NCI-H1436 treated with DMSO at 0.1 percent for 48 hours (cell line): ENCODE measurements around the gene SLC22A23.

Experiments used
- DNase-seq: peaks from one replicate; lab custom pipeline; 2025; lab: John Stamatoyannopoulos, UW

SLC22A23 gene

DNA sequence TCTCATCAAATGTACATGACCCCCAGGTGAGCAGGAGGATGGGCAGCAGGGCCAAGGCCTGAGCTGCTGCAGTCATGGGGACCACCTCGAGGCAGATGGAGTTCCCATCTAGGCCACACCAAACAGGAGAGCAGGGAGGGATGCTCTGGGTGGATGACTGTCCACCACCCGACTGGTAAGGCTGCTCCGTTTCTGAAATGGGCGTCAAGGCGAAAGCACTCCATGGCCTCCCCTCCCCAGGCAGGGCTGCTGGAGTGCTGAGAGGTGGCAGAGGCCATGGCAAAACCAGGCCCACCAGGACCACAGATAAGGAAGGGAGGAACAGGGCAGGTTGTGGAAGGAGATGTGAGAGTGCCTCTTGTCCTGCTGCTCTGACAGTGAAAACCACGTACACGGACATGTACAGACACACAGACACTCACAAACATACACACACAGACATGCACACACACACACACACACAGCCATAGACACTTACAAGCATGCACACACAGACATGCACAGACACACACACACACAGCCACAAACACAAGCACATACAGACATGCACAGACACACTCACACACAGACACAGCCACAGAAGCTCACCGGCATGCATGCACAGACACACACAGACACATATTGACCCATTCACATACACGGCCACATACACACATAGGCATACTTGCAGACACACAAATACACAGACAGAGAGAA is 104.9 kb downstream of the SLC22A23 start:
- no peak for DNase-seq

DNA sequence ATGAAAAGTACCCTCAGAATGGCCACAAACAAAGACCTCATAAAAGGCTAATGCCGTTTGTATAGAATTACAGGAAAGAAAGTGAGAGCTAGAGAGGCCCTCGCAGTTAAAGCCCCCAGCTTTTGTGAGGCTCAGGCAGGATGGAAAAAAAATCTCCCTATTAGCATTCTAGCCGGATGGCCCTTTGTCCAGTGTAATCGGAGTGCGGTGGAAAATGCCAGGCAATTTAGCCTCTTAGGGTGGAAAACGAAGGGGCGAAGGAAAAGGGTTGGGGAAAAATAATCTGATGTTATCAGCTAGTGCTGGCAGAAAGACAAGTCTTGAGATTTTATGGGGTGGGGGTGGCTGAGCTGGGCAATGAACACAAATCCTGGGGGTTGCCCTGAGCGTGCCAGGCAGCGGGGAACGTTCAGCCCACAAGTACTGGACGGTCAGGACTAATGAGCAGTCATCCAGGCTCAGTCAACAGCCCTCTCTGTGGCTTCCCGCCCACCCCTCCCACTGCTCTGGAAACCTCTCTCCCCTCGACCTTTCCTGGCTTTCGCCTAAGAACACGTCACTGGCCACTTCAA is 105.7 kb downstream of the SLC22A23 start:
- no peak for DNase-seq

DNA sequence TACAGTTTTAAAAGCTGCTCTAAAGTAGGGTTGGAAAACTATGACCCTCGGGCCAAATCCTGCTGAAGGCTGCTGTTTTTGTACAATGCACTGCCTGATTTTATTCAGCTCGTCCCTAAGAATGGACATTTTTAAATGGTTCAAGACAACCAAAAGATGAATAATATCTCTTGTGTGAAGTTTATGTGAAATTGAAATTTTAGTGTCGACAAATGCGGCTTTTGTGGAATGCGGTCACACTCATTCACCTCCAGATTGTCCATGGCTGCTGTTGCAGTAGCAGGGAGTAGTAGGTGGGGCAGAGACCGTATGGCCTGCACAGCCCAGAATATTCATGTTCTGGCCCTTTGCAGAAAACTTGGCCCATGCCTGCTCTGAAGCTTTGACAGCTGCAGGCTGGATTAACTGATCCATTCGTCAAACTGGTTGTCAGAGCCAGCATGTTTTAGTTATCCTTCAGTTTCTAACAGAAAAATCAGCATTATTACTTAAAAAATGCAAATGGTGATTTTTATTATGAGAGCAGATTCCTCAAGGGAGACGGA is 106.5 kb downstream of the SLC22A23 start:
- no peak for DNase-seq

DNA sequence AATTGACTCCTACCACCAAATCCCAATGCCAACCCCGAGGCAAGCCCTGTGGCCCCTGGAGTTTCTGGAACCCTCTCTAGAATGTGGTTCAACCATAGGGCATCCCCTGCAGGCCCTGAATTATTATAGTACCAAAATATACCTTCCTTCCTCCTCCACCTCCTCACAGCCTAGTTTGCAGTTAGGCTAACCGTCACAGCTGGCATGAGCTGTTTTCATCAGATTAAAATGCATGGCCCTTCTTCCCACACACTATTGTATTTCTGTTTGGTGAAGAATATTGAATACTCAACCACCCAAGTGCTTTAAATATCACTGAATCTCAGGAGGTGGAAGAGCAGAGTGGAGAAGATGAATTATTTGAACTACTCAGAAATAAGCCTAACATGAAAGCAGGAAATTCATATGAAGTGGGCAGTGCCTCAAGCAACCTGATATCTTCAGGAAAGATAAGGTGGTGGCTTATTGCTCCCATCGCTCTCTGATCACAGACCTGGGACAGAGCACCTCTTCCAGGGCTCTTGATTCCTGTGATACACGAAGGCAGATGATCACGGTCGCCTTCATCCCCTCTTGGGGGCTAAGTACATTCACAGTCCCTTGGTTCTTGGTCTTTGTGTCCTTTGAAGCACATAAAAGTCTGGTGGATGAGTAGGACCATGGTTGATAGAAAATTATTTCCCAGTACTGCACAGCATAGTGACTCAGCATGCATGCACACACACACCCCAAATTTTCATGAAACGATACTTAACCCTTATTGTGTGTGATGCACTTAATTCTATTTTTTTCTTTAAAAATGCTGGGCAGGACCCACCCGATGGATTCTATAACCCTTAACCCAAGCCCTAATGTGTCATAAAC is 107.2 kb downstream of the SLC22A23 start:
- no peak for DNase-seq

DNA sequence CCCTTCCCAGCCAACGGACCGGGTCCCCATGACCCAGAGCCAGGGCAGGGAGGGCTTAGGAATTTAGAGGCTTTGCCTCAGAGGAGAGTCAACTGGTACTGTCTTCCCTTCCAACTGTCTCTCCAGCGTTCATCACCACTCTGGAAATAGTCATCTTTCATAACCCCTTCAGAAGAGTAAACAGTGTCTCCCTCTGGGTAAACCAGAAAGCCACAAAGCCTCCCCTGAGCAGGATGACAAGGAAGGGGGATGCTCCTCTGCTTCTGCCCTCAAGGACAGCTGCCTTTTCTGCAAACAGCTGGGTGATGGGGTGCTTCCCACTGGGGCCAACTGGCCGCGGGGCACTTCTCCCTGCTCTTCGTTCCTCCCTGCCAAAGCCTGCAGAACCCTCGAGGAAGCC is 108.0 kb downstream of the SLC22A23 start:
- DNase-seq = no peak

GRCh38 chr6:3347826-3348225 is 109.0 kb downstream of the SLC22A23 start:
- DNase-seq = no peak

DNA sequence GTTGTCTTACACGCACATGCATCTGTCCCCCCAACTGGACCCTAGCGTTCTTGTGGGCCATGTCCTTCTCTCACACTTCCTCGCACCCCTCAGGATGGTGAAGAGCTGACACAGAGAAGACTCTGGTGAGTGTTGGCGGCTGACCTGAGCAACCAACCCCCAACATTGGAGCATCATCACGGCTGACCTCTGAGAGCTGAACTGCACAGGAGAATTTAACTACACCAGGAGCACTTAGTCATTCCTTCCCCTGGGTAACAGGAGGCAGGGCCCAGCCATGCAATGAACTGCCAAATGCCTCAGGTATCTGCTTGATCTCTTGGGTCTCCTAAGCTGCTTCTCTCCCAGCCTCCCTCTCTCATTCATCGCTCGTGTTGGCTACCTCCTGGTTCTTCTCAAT is 109.6 kb downstream of the SLC22A23 start:
- no peak for DNase-seq

DNA sequence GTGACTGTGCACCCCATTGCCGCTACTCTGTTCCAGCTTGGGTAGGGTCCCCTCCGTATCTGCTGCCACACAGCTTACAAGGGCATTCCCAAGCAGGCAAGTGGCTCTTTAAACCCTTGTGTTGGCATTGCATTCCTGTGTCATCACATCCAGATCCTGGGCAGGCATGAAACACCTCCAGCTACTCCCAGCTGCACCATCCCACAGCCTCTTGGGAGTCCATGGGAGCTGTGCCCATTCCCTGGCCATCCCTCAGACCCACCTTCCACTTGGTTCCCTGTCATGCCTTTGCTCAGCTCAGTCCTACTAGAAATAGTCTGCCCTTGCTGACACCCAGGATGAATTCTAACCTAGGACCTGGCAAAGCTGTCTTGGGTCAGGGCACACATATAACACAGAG is 110.4 kb downstream of the SLC22A23 start:
- DNase-seq = no peak

DNA sequence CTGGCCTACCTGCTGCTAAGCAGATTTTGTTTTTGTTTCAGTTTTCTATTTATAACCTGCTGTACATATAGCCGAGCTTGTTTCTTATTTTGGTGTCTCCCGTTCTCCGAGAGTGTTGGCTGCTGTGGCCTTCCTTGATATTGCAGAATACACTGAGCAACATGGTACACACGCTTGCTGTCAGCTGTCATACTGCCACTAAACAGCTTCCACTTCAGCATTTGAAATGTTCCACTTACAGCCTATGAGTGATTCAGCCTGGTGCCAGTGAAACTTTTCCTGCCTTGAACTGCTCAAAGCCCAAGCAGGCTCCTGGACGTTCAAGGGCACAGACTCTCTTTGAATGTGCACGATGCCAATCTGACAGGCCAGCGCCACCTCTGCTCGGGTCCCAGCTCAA is 111.0 kb downstream of the SLC22A23 start:
- no peak for DNase-seq

DNA sequence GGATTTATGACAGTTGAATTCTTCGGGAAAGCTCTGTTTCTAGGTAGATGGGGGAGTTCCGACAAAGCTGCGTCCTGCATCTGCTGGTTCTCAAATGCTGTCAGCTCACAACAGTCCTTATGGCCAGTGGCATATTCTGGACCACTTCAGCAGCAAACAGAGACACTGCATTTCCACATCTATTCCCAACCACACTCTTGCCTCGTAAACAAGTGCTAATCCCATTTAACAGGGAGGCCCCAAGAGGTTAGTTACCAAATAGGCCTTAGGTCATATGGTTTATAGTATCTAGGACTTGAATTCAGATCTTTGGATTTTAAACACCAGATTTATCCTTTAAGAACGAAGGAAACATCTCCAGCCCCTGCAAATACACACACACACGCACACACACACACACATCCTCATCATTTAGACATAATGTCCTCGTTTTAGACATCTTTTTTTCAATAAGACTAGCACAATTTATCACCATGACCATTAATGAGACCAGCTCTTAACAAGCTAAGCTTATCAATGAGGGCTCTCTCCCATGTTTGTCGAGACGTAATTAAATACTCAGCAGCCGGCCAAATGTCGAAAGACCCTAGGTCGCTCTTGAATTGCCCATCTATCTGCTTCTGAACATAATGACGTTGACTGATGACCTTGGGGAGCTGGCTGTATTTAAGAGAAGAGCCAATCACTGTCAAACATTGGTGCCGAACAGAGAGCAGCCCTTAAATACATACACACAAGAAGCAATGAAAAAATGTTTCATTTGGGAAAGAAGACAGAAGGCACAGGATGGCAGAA is 113.6 kb downstream of the SLC22A23 start:
- DNase-seq = no peak

DNA sequence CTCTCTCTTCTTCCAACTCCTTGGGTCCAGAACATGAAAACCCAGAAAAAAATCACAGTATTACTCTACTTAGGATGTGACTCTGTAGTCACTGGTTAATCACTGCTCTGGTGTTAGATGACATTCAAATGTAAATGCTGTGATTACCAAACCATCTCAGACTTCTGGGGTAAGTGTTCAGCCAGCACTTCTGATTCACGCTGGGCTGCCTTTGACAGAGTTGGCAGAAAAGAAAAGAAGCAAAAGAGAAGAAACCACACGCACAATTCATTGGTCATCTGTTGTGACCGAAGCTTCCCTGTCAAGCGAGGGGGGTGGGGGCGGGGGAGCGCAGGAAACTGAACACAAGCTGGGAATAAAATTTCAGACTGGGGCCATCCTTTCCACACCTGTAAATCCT is 115.4 kb downstream of the SLC22A23 start:
- no peak for DNase-seq

DNA sequence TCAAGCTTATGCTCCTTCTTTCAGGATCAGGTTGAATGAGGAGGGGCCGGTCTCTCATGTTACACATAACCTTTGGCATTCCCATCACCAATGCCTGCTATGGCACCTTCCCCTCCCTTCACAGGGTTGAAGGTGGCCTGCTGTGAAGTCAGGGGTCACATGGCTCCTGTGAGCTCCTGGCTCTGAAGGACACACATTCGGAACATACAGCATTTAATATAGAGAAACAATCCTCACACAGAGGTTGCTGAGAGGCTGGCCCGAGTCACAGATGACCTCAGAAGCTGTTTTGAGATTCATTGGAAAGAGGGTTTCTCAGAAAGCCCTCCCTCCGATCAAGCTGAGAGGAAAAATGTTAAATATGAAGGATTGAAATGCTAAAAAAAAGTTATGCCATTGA is 116.0 kb downstream of the SLC22A23 start:
- no peak for DNase-seq

DNA sequence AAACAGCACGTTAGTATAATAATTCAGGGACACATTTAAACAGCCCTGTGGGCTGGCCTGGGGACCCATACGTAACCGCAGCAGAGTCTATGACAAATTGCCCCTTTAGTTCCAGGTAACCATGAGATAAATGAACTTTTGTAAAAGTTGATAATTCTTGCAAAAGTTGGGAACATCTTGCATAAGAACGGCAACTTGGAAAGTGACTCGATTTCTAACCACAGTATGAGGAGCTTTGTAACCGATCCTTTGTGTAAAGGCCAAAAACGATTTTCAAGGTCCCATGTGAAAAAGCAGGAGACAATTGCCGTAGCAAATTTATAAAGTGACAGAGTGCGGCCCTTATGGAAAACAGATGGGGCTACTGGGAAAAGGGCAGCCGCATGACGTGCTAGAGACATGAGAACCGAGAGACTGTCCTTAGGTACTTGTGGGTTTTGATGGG is 116.5 kb downstream of the SLC22A23 start:
- no peak for DNase-seq

DNA sequence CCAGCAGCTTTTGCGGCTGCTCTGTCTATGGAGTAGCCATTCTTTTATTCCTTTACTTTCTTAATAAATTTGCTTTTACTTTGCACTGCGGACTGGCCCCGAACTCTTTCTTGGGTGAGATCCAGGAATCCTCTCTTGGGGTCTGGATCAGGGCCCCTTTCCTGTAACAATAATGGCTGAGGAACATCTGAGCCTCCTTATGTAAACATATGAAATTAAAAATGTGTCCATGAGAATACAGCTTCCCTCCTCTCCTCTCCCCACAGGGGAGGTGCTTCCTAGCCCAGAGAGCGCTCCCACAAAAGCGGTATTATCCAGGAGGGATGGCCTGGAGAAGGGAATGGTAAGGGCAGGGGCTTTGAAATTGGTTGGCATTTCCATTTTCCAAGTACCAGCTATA is 117.0 kb downstream of the SLC22A23 start:
- DNase-seq = no peak

DNA sequence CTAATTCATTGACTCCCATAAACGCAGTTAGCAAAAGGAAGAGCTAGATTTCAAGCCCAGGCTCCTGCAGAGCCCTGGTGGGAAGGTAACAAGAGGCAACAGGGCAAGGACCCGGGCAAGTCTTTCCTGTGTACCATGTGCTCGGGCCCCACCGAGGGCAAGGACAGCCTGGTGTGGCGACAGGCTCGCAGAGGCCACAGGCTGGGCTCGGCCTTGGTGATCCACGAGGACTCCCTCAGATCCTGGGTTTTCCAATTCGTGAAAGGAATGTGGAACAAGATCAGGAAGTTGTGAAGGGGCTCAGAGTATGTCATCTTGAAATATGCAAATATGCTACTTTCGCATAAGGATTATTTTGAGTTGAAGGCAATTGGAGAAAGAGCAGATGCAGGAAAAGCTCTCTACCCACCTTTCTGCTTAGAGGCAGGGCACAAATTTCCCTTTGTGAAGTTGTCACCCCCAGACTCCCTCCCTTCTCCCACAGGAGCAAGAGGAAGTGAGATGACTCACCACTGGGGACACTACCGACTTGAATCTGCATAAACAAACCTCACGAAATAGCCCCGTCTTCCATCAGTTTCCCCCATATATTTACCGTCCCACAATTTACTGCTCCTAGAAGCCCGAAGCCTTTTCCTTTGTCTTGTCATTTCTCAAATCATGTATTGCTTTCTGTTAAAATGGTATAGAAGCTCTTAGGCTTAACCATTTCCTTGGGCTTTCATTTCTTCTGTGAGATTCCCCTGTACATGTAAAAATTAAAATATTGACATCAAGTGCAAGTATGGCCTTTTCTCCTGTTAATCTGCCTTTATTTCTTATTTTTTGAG is 119.1 kb downstream of the SLC22A23 start:
- no peak for DNase-seq

GRCh38 chr6:3336859-3337515 is 119.9 kb downstream of the SLC22A23 start:
- DNase-seq = no peak

- DNase-seq = no peak
Measured at GRCh38 chr6:3336066-3336786, 120.6 kb downstream of the SLC22A23 start.

DNA sequence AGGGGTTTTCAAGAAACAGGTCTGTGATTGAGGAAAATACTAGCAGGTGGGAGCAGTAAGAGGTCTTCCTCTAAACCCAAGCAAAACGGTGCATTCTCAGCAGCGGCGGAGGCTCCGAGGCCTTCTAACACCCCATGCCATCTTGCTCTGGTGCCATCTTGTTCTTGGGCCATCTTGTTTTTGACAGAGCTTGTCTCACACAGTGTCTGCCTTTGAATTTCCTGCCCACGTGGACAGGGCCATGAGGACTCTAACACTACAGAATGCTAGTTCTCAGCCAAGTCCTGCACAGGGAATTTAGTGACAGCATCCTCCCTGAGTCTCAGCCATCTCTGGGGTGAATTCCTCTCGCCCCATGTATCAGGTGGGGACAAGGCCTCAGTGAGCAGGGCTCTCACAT is 121.7 kb downstream of the SLC22A23 start:
- DNase-seq = no peak

- DNase-seq = no peak
Measured at GRCh38 chr6:3334555-3334954, 122.3 kb downstream of the SLC22A23 start.

DNA sequence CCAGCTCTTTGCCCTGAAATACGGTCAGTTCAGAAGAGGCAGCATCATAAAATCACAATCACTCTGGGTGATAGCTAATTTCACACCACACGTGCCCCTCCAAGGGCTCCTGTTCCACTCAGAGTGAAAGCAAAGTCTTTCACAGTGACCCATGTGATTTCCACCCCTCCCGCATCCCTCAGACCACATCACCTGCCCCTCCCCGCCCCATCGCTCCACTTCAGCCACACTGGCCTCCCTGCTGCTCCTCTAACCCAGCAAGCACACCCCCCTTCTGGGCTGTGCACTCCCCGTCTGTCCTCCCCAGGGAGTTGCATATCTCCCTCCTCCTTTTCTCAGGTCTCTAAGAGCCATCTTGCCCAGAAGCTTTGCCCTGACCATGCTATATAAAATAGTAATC is 123.6 kb downstream of the SLC22A23 start:
- DNase-seq = no peak
